Endodermal cell (in vitro differentiated cells): Measurements from ENCODE around the gene TMEM116. TPM values are rescaled to one million over a fixed set of nuclear protein-coding genes. Genes with fewer than 3 reads are reported as not detected.

ENCODE experiments used
- DNase-seq: peaks from one replicate; pipeline ENCODE4 v3.0.0-alpha.2; 2017
- H3K27ac ChIP-seq: 2 replicates; pipeline ENCODE4 v1.5.1; 2013; ENCODE audit warnings: mild to moderate bottlenecking, low read depth, low read length, moderate library complexity
- H3K27me3 ChIP-seq: 2 replicates; pipeline ENCODE4 v1.6.1; 2013; ENCODE audit warnings: mild to moderate bottlenecking, low read length, moderate library complexity; ENCODE audit not compliant: insufficient read depth, control insufficient read depth, poor library complexity, severe bottlenecking
- H3K36me3 ChIP-seq: 2 replicates; pipeline ENCODE4 v1.7.0; 2013; ENCODE audit warnings: mild to moderate bottlenecking, low read length, moderate library complexity; ENCODE audit not compliant: control insufficient read depth, insufficient read depth
- H3K4me1 ChIP-seq: one replicate; pipeline ENCODE4 v1.7.0; 2013; ENCODE audit warnings: low read length; ENCODE audit not compliant: control insufficient read depth, insufficient read depth
- H3K4me3 ChIP-seq: 2 replicates; pipeline ENCODE4 v1.5.1; 2013; ENCODE audit warnings: mild to moderate bottlenecking, low read length, moderate library complexity
- H3K9ac ChIP-seq: 2 replicates; pipeline ENCODE4 v1.6.1; 2013; ENCODE audit warnings: mild to moderate bottlenecking, low read length, moderate library complexity; ENCODE audit not compliant: poor library complexity, severe bottlenecking; ENCODE audit errors: extremely low read depth
- H3K9me3 ChIP-seq: 2 replicates; pipeline ENCODE4 v1.6.1; 2013; ENCODE audit warnings: mild to moderate bottlenecking, low read length, moderate library complexity; ENCODE audit not compliant: control insufficient read depth
- H3K27ac Mint-ChIP-seq: 2 replicates; pipeline ENCODE4 v1.8.0; 2020; ENCODE audit warnings: mixed read lengths
- H3K27me3 Mint-ChIP-seq: 2 replicates; pipeline ENCODE4 v1.8.0; 2021; ENCODE audit warnings: mild to moderate bottlenecking, mixed read lengths; ENCODE audit not compliant: insufficient read depth
- H3K36me3 Mint-ChIP-seq: 2 replicates; pipeline ENCODE4 v1.8.0; 2020; ENCODE audit warnings: low read depth, mixed read lengths
- H3K4me1 Mint-ChIP-seq: 2 replicates; pipeline ENCODE4 v1.8.0; 2020; ENCODE audit warnings: mixed read lengths
- H3K4me3 Mint-ChIP-seq: 2 replicates; pipeline ENCODE4 v1.8.0; 2020; ENCODE audit warnings: mild to moderate bottlenecking, moderate library complexity, mixed read lengths
- H3K9me3 Mint-ChIP-seq: 2 replicates; pipeline ENCODE4 v1.8.0; 2020; ENCODE audit warnings: mild to moderate bottlenecking, mixed read lengths
- WGBS, 2 experiments: methylation state at CpG; one replicate each; pipeline versions ENCODE4 v1.1.5 to v1.1.7; 2013; ENCODE audit warnings: missing lambda C conversion rate in 2 of 2, mixed read lengths in 1 of 2; ENCODE audit not compliant: insufficient coverage in 1 of 2, insufficient read length in 1 of 2; 5-methylcytosine and 5-hydroxymethylcytosine counted together
- total RNA-seq, 2 donors: library from RNA; stranded (reverse); fragmentation: NEBNext Ultra II Directional in 1 of 2; extraction: Animal tissue kit (Norgen Biotek cat#: 25700) in 1 of 2; gene quantifications; 2 replicates in 1 of 2; 3 replicates in 1 of 2; pipeline ENCODE4 v1.2.1, GENCODE V29; 2021
- TF ChIP-seq, protein P1 (sequence below): fragments of 200-600 bp; sonication (generic); conservative IDR thresholded peaks from 2 replicates; pipeline ENCODE4 v1.5.0; 2021; ENCODE audit warnings: antibody characterized with exemption, mild to moderate bottlenecking

Gene TMEM116
- total RNA-seq, 2 donors from 2014 or later = 13.1 to 17.0 TPM

DNA sequence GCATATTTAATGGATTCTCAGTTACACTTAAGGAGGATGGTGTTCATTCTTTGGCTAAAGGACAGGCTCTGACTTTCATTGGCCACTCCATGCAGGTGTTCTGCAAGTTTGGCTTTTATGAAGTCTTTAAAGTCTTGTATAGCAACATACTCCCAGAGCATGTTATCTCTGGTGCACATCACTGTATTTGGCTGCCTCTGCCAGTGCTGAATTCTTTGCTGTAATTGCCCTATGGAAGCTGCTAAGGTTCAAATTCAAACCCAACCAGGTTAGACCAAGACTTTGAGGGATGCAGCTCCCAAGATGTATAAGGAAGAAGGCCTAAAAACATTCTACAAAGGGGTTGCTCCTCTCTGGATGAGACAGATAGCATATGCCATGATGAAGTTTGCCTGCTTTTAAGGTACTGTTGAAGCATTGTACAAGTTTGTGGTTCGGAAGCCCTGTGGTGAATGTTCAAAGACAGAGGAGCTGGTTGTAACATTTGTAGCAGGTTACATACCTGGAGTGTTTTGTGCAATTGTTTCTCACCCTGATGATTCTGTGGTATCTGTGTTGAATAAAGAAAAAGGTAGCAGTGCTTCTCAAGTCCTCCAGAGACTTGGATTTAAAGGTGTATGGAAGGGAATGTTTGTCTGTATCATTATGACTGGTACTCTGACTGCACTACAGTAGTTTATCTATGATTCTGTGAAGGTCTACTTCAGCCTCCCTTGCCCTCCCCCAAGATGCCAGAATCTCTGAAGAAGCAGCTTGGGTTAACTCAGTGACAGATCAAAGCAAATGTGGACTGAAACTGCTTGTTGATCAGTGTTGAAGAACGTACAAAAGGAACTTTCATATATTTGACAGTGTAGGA is 19.4 kb downstream of the TMEM116 start:
- no peak for DNase-seq
- Mint-ChIP-seq H3K27ac (no peak overlapping the region), H3K4me3 (no peak overlapping the region), H3K36me3 (peaks cover 18% of the 10 kb centered on the region), H3K27me3 (no peaks in the 10 kb centered on the region), H3K4me1 (no peaks in the 10 kb centered on the region), H3K9me3 (no peaks in the 10 kb centered on the region)
- TF ChIP-seq, protein P1, sequence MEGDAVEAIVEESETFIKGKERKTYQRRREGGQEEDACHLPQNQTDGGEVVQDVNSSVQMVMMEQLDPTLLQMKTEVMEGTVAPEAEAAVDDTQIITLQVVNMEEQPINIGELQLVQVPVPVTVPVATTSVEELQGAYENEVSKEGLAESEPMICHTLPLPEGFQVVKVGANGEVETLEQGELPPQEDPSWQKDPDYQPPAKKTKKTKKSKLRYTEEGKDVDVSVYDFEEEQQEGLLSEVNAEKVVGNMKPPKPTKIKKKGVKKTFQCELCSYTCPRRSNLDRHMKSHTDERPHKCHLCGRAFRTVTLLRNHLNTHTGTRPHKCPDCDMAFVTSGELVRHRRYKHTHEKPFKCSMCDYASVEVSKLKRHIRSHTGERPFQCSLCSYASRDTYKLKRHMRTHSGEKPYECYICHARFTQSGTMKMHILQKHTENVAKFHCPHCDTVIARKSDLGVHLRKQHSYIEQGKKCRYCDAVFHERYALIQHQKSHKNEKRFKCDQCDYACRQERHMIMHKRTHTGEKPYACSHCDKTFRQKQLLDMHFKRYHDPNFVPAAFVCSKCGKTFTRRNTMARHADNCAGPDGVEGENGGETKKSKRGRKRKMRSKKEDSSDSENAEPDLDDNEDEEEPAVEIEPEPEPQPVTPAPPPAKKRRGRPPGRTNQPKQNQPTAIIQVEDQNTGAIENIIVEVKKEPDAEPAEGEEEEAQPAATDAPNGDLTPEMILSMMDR = no peak
- no peaks in the 10 kb centered on the region for H3K4me1 ChIP-seq
- H3K9me3 ChIP-seq = no peaks in the 10 kb centered on the region
- H3K9ac ChIP-seq = no peak overlapping the region
- H3K4me3 ChIP-seq = no peak overlapping the region
- no peaks in the 10 kb centered on the region for H3K27me3 ChIP-seq
- H3K36me3 ChIP-seq = no peaks in the 10 kb centered on the region
- 90 to 100% methylated on average over 1 of the region's 2 CpGs for WGBS, 2 experiments
- H3K27ac ChIP-seq = no peak overlapping the region

DNA sequence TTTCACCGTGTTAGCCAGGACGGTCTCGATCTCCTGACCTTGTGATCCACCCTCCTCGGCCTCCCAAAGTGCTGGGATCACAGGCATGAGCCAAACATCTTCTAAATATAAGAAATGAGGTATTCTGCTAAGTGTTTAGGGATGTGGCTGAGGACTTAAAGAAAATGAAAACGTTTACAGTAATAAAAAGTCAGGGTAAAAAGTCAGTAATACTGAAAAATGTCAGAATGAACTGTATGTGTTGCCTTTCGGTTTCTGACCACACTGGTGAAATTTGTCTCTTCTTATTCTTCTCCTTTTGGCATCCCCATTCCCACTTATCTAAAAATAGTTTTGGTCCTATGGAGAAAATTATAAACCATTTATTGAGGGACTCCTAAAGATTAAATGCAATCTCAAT is 20.5 kb downstream of the TMEM116 start:
- Mint-ChIP-seq H3K27me3 (no peaks in the 10 kb centered on the region), H3K9me3 (no peaks in the 10 kb centered on the region), H3K4me1 (no peaks in the 10 kb centered on the region), H3K27ac (no peak overlapping the region), H3K4me3 (no peak overlapping the region), H3K36me3 (peaks cover 21% of the 10 kb centered on the region)
- Histone ChIP-seq H3K4me1 (no peaks in the 10 kb centered on the region), H3K9me3 (no peaks in the 10 kb centered on the region), H3K4me3 (no peak overlapping the region), H3K36me3 (no peaks in the 10 kb centered on the region), H3K27me3 (no peaks in the 10 kb centered on the region), H3K27ac (no peak overlapping the region), H3K9ac (no peak overlapping the region)
- no peak for DNase-seq
- TF ChIP-seq, protein P1 = no peak
- WGBS, 2 experiments = 78 to 84% methylated on average over 4 to 6 of the region's 6 CpGs

DNA sequence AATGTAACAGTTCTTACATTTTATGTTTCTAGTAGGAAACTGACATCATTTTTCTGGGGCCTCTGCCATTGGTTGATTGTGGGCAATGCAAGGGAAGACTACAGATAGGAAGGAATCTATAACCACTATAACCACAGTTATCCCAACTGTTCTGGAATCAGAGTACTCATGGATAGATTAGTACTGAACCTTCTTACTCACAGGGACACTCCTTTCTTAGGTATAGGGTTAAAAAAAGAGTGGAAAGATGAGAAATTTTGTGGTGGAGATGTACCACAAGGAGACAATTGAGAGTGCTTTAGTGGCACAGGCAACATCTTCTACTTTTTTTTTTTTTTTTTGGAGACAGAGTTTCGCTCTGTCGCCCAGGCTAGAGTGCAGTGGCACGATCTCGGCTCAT is 21.0 kb downstream of the TMEM116 start:
- 86% methylated on average over 4 of the region's 4 CpGs; no CpG with 5 or more reads in 1 of the 2 experiments for WGBS, 2 experiments
- Histone ChIP-seq H3K4me1 (no peaks in the 10 kb centered on the region), H3K9me3 (no peaks in the 10 kb centered on the region), H3K4me3 (no peak overlapping the region), H3K27me3 (no peaks in the 10 kb centered on the region), H3K27ac (no peak overlapping the region), H3K9ac (no peak overlapping the region), H3K36me3 (no peaks in the 10 kb centered on the region)
- Mint-ChIP-seq H3K4me1 (no peaks in the 10 kb centered on the region), H3K27me3 (no peaks in the 10 kb centered on the region), H3K9me3 (no peaks in the 10 kb centered on the region), H3K27ac (no peak overlapping the region), H3K4me3 (no peak overlapping the region), H3K36me3 (peaks cover 21% of the 10 kb centered on the region)
- no peak for DNase-seq
- TF ChIP-seq, protein P1 = no peak
